ENCODE measurements around the gene ADAMTS14. TPM values are rescaled to one million over a fixed set of nuclear protein-coding genes. Genes with fewer than 3 reads are reported as not detected.

ADAMTS14 gene
- polyA plus RNA-seq, 1 donor (not counting 4 experiments of a cell fraction or from before 2014, with no cell fraction given) = 0.09 TPM

DNA sequence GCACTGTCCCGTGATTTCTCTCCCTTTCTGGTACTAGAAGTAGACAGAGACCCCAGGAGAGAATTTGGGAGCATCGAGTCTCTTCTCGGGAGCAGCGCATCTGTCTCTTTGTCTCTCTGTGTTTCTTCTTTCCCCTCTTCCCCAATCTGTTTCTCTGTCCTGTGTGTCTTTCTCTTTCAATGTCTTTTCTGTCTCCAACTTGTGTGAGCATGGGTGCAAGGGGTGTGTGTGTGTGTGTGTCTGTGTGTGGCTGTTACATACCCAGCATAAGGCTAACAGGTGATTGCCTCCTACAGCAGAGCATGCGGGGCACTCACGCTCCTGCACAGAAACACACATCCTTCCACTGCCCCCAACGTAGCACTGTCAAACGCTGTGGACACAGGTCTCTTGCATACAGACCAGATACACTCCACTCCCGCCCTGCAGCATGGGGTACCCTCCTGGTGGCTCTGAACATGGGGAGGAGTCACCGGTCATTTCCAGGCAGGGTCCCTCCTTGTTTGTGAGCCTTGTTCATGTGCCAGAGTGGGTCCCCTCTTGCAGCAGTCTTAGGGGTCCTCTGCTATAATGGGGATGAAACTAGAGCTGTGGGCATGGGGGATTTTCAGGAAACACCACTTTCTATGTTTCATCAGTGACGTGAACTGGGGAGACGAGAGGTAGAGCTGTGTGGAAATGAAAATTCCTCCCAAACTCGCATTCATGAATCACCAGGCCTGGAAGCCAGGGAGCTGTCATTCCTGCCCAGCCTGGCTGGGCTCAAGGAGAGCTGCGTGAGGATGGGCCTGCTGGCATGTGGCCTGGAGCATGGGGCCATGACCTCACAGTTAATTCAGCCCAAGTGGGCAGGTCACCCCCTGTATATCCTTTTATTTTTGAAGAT is 980 bp downstream of the ADAMTS14 start:
- no peak for DNase-seq (ENCODE audit: low read depth, low spot score)
- H3K79me2 ChIP-seq (ENCODE audit: control insufficient read depth, insufficient read depth, low read length) = no peaks in the 10 kb centered on the region
- H3K27me3 ChIP-seq (ENCODE audit: control insufficient read depth, extremely low read depth, insufficient read depth, low read length) = peaks cover 80% of the 10 kb centered on the region
- H3K9me1 ChIP-seq (ENCODE audit: control insufficient read depth, extremely low read depth, insufficient read depth, low read length) = no peaks in the 10 kb centered on the region
- H3K9me3 ChIP-seq (ENCODE audit: control insufficient read depth, low read depth, low read length) = no peaks in the 10 kb centered on the region
- H3K36me3 ChIP-seq (ENCODE audit: control insufficient read depth in 2 of 2, extremely low read depth in 1 of 2, insufficient read depth in 2 of 2, low read length in 2 of 2) = no peaks in the 10 kb centered on the region
- no peaks in the 10 kb centered on the region for H4K20me1 ChIP-seq (ENCODE audit: control insufficient read depth, extremely low read depth, insufficient read depth, low read length)
- H3K4me2 ChIP-seq (ENCODE audit: control insufficient read depth, extremely low read depth, insufficient read depth, low read depth, low read length) = peak overlapping the region; percentile 63
- TF ChIP-seq EZH2 (IDR thresholded peaks at IDR 0.05; ENCODE audit: low read length) = peak; percentile 70
- TF ChIP-seq, protein P1, sequence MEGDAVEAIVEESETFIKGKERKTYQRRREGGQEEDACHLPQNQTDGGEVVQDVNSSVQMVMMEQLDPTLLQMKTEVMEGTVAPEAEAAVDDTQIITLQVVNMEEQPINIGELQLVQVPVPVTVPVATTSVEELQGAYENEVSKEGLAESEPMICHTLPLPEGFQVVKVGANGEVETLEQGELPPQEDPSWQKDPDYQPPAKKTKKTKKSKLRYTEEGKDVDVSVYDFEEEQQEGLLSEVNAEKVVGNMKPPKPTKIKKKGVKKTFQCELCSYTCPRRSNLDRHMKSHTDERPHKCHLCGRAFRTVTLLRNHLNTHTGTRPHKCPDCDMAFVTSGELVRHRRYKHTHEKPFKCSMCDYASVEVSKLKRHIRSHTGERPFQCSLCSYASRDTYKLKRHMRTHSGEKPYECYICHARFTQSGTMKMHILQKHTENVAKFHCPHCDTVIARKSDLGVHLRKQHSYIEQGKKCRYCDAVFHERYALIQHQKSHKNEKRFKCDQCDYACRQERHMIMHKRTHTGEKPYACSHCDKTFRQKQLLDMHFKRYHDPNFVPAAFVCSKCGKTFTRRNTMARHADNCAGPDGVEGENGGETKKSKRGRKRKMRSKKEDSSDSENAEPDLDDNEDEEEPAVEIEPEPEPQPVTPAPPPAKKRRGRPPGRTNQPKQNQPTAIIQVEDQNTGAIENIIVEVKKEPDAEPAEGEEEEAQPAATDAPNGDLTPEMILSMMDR (optimal IDR thresholded peaks at IDR 0.05 in 1 of 3, IDR thresholded peaks at IDR 0.05 in 1 of 3, conservative IDR thresholded peaks at IDR 0.05 in 1 of 3; ENCODE audit: extremely low read depth in 1 of 3, insufficient read depth in 2 of 3, low read length in 3 of 3) = no peak
- FAIRE-seq = peak; percentile 87
- H3K27ac ChIP-seq (ENCODE audit: control insufficient read depth, insufficient read depth, low read length) = no peak overlapping the region
- H3K4me3 ChIP-seq (ENCODE audit: control insufficient read depth in 2 of 3, extremely low read depth in 1 of 3, insufficient read depth in 2 of 3, low read depth in 1 of 3, low read length in 3 of 3) = peak overlapping the region in 1 of 3 experiments; percentile 38
- peaks cover 26% of the 10 kb centered on the region for H3K4me1 ChIP-seq (ENCODE audit: control insufficient read depth, extremely low read depth, insufficient read depth, low read length)
- H3K9ac ChIP-seq (ENCODE audit: control insufficient read depth, extremely low read depth, insufficient read depth, low read length) = peak overlapping the region; percentile 13
- no peak overlapping the region for H2AFZ ChIP-seq (ENCODE audit: control insufficient read depth, low read length)
- dilution Hi-C loops (cut with MboI; ENCODE audit: extremely low pct_ligation_motif_present, low sequenced_read_pairs) = no loop called here

DNA sequence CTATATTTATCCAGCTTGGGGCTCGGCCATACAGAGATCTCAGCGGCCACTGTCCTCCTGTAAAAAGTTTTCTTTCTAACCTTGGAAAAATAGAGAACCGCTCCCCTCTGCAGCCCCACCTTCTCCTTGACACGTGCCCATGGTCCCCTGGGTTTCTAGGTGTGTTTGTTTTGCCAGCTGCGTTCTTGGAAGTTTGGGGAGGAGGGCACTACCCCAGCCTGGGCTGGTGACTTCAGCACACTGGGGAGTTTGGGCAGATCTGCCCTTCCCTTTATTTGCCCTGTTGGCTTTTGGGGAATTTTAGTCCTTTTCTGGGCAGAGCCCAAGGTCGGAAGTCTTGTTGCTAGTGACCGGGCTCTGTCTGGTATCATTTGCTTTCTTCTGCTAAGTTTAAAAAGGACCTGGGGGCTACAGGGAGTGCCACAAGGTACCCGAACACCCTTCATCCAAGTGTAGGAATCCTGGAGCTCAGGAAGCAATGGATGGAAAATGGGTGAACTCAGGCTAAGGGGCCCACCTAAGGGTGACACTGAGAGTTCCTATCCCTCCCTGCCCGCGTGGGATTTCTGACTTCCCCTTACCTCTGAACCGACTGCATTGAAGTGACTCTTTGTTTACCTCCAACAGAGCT is 1.7 kb downstream of the ADAMTS14 start:
- H3K79me2 ChIP-seq (ENCODE audit: control insufficient read depth, insufficient read depth, low read length) = no peaks in the 10 kb centered on the region

More for the DNA sequence above, 1.7 kb downstream of the ADAMTS14 start:
- Histone ChIP-seq H3K9me3 (ENCODE audit: control insufficient read depth, low read depth, low read length) (no peaks in the 10 kb centered on the region), H2AFZ (ENCODE audit: control insufficient read depth, low read length) (no peak overlapping the region), H4K20me1 (ENCODE audit: control insufficient read depth, extremely low read depth, insufficient read depth, low read length) (no peaks in the 10 kb centered on the region), H3K27ac (ENCODE audit: control insufficient read depth, insufficient read depth, low read length) (no peak overlapping the region), H3K4me2 (ENCODE audit: control insufficient read depth, extremely low read depth, insufficient read depth, low read depth, low read length) (peak overlapping the region; percentile 63), H3K36me3 (ENCODE audit: control insufficient read depth in 2 of 2, extremely low read depth in 1 of 2, insufficient read depth in 2 of 2, low read length in 2 of 2) (no peaks in the 10 kb centered on the region), H3K27me3 (ENCODE audit: control insufficient read depth, extremely low read depth, insufficient read depth, low read length) (peaks cover 80% of the 10 kb centered on the region), H3K4me3 (ENCODE audit: control insufficient read depth in 2 of 3, extremely low read depth in 1 of 3, insufficient read depth in 2 of 3, low read depth in 1 of 3, low read length in 3 of 3) (no peak overlapping the region), H3K9ac (ENCODE audit: control insufficient read depth, extremely low read depth, insufficient read depth, low read length) (no peak overlapping the region), H3K4me1 (ENCODE audit: control insufficient read depth, extremely low read depth, insufficient read depth, low read length) (peaks cover 20% of the 10 kb centered on the region), H3K9me1 (ENCODE audit: control insufficient read depth, extremely low read depth, insufficient read depth, low read length) (no peaks in the 10 kb centered on the region)
- DNase-seq (ENCODE audit: low read depth, low spot score) (no peak), FAIRE-seq (no peak)
- TF ChIP-seq EZH2 (IDR thresholded peaks at IDR 0.05; ENCODE audit: low read length) = peak; percentile 17
- TF ChIP-seq, protein P1 (optimal IDR thresholded peaks at IDR 0.05 in 1 of 3, IDR thresholded peaks at IDR 0.05 in 1 of 3, conservative IDR thresholded peaks at IDR 0.05 in 1 of 3; ENCODE audit: extremely low read depth in 1 of 3, insufficient read depth in 2 of 3, low read length in 3 of 3) = no peak
- dilution Hi-C loops (cut with MboI; ENCODE audit: extremely low pct_ligation_motif_present, low sequenced_read_pairs) = no loop called here
